ENCODE measurements around the gene CBR1.

Gene CBR1

GRCh38 chr21:36117286-36117741 is 47.5 kb downstream of the CBR1 start:
- Histone ChIP-seq H3K9me2 (replicated peaks; ENCODE audit: low read depth, low read length) (no peaks in the 10 kb centered on the region), H3K27me3 (ENCODE audit: insufficient read depth, low read length, poor library complexity, severe bottlenecking) (no peaks in the 10 kb centered on the region), H3F3A (ENCODE audit: low read depth) (no peaks in the 10 kb centered on the region), H3K9ac (ENCODE audit: low read depth, low read length, poor library complexity, severe bottlenecking) (no peak overlapping the region), H3K4me1 (ENCODE audit: insufficient read depth, low read length, poor library complexity, severe bottlenecking) (peaks cover 4% of the 10 kb centered on the region), H3K4me2 (ENCODE audit: low read depth, low read length, poor library complexity, severe bottlenecking) (no peak overlapping the region), H2AFZ (ENCODE audit: low read length) (no peak overlapping the region), H3K4me3 (ENCODE audit: low read length, poor library complexity, severe bottlenecking) (no peak overlapping the region), H3K79me2 (ENCODE audit: insufficient read depth, low read length) (no peaks in the 10 kb centered on the region), H4K20me1 (ENCODE audit: insufficient read depth, low read length, poor library complexity, severe bottlenecking) (no peaks in the 10 kb centered on the region), H3K36me3 (ENCODE audit: insufficient read depth, low read length) (no peaks in the 10 kb centered on the region), H3K9me3 (ENCODE audit: insufficient read depth, low read depth, low read length) (no peaks in the 10 kb centered on the region)
- TF ChIP-seq EZH2phosphoT487 (IDR thresholded peaks at IDR 0.05; ENCODE audit: borderline replicate concordance) (no peak), CTCF (conservative IDR thresholded peaks at IDR 0.05; ENCODE audit: low read length) (no peak)

- Histone ChIP-seq H3K9me2 (replicated peaks; ENCODE audit: low read depth, low read length) (no peaks in the 10 kb centered on the region), H3K36me3 (ENCODE audit: insufficient read depth, low read length) (no peaks in the 10 kb centered on the region)
Measured at GRCh38 chr21:36120304-36120888, 50.6 kb downstream of the CBR1 start.

More at GRCh38 chr21:36120304-36120888, 50.6 kb downstream of the CBR1 start:
- Histone ChIP-seq H3K4me1 (ENCODE audit: insufficient read depth, low read length, poor library complexity, severe bottlenecking) (no peaks in the 10 kb centered on the region), H3F3A (ENCODE audit: low read depth) (no peaks in the 10 kb centered on the region), H2AFZ (ENCODE audit: low read length) (no peak overlapping the region), H3K4me2 (ENCODE audit: low read depth, low read length, poor library complexity, severe bottlenecking) (no peak overlapping the region), H3K79me2 (ENCODE audit: insufficient read depth, low read length) (no peaks in the 10 kb centered on the region), H3K4me3 (ENCODE audit: low read length, poor library complexity, severe bottlenecking) (no peak overlapping the region), H3K9ac (ENCODE audit: low read depth, low read length, poor library complexity, severe bottlenecking) (no peak overlapping the region), H4K20me1 (ENCODE audit: insufficient read depth, low read length, poor library complexity, severe bottlenecking) (no peaks in the 10 kb centered on the region), H3K9me3 (ENCODE audit: insufficient read depth, low read depth, low read length) (no peaks in the 10 kb centered on the region), H3K27me3 (ENCODE audit: insufficient read depth, low read length, poor library complexity, severe bottlenecking) (no peaks in the 10 kb centered on the region)
- TF ChIP-seq CTCF (conservative IDR thresholded peaks at IDR 0.05; ENCODE audit: low read length): no peak
- no peak for TF ChIP-seq EZH2phosphoT487 (IDR thresholded peaks at IDR 0.05; ENCODE audit: borderline replicate concordance)

All from Loucy (cell line).